AG09309 (cell line): Measurements from ENCODE around the gene MED6.
A peak's percentile ranks its signal among the peaks of the same experiment; 100 is the strongest.

Experiments
- DNase-seq: peaks from one replicate; pipeline ENCODE4 v3.0.0-alpha.2; 2010; ENCODE audit warnings: low read depth
- H3K4me3 ChIP-seq: 2 replicates; pipeline ENCODE4 v1.5.1; 2011; ENCODE audit warnings: mild to moderate bottlenecking, low read depth, low read length, moderate library complexity; ENCODE audit not compliant: control insufficient read depth
- CTCF ChIP-seq: IDR thresholded peaks from 2 replicates; pipeline ENCODE4 v1.5.1; 2011; ENCODE audit warnings: mild to moderate bottlenecking, low read depth, low read length, inconsistent platforms; ENCODE audit not compliant: insufficient read depth, control insufficient read depth; ENCODE audit errors: missing control alignments

Gene MED6

GRCh38 chr14:70601162-70601561 lies 707 bp upstream of the MED6 start:
- no peak for TF ChIP-seq CTCF
- DNase-seq: peak; percentile 10
- peak overlapping the region; percentile 93 for H3K4me3 ChIP-seq

DNA sequence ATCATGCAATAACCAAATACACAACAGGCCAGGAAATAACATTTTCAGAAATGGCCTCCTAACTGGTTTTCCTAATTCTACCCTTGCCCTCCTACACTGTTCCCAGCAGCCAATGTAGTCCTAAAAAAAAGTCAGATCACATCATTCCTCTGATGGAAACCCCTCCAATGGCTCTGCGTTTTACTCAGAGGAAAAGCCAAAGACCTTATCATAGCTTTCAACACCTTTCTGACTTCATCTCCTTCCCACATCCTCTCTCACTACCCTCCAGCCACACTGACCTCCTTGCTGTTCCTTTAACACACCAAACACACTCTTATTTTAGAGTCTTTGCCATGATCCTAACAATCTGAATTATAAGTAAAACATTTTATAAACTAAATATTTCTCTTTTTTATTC lies 1.1 kb downstream of the MED6 start:
- peak overlapping the region; percentile 93; the same call in 1 of the 2 replicates for H3K4me3 ChIP-seq
- no peak for TF ChIP-seq CTCF
- no peak for DNase-seq

GRCh38 chr14:70597731-70598130 lies 2.7 kb downstream of the MED6 start:
- no peak for DNase-seq
- H3K4me3 ChIP-seq: no peak overlapping the region
- TF ChIP-seq CTCF: no peak

- TF ChIP-seq CTCF: no peak
These were observed 4.8 kb downstream of the MED6 start for GRCh38 chr14:70595443-70596185.

GRCh38 chr14:70594461-70594860 lies 6.0 kb downstream of the MED6 start:
- H3K4me3 ChIP-seq: no peak overlapping the region
- DNase-seq: no peak
- TF ChIP-seq CTCF: no peak

More at GRCh38 chr14:70595443-70596185, 4.8 kb downstream of the MED6 start:
- DNase-seq: no peak
- H3K4me3 ChIP-seq: no peak overlapping the region

DNA sequence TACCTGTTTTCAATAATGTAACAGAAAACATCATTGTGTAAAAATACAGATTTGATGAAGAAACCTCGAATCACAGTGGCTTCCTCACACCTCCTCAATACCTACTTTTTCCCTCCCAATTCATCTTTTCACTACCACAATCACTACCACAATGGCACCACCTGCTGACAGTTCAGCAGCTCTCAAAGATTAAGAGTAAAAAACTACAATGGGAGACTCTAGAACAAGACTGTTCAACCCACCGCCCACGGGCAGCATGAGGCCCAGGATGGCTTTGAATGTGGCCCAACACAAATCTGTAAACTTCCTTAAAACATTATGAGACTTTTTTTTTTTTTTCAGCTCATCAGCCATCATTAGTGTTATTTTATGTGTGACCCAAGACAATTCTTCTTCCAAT lies 15.2 kb downstream of the MED6 start:
- no peak for DNase-seq
- no peak overlapping the region for H3K4me3 ChIP-seq
- TF ChIP-seq CTCF: no peak

GRCh38 chr14:70576891-70577290 lies 23.6 kb downstream of the MED6 start:
- H3K4me3 ChIP-seq: no peak overlapping the region
- no peak for DNase-seq
- no peak for TF ChIP-seq CTCF
